HG03469 (cell line): Measurements from ENCODE around the gene LIPF.
"Not testable (repeated sequence)": the region's sequence is repeated elsewhere in the genome, so short reads cannot be mapped to it uniquely, and the experiment has no call there.

Source experiments
- ATAC-seq: cut with Tn5 transposase; IDR thresholded peaks from one replicate; pipeline ENCODE4 v1.9.1; 2021; ENCODE audit warnings: mild to moderate bottlenecking, moderate library complexity, moderate number of reproducible peaks; ENCODE audit not compliant: unreplicated experiment

LIPF gene

GRCh38 chr10:88676283-88677060 is 12.2 kb downstream of the LIPF start:
- ATAC-seq = no peak

- no peak for ATAC-seq
Observed at GRCh38 chr10:88680958-88681357, 16.7 kb downstream of the LIPF start.

GRCh38 chr10:88682491-88682890 is 18.2 kb downstream of the LIPF start:
- no peak for ATAC-seq

GRCh38 chr10:88687853-88688467 is 23.7 kb downstream of the LIPF start:
- ATAC-seq = no peak

- ATAC-seq = no peak
Observed at GRCh38 chr10:88689366-88689765, 25.1 kb downstream of the LIPF start.

GRCh38 chr10:88693392-88694020 is 29.3 kb downstream of the LIPF start:
- ATAC-seq = no peak

GRCh38 chr10:88702848-88703597 is 38.8 kb downstream of the LIPF start:
- ATAC-seq = no peak

- ATAC-seq = no peak
Observed at GRCh38 chr10:88705958-88706357, 41.7 kb downstream of the LIPF start, which contains the start of gene LIPK. Gene LIPK (plus strand): TSS chr10:88706249. CDS start chr10:88724544, 18,295 bp downstream.

GRCh38 chr10:88707429-88708155 is 43.4 kb downstream of the LIPF start:
- ATAC-seq = no peak

GRCh38 chr10:88709361-88709760 is 45.1 kb downstream of the LIPF start:
- not testable (repeated sequence) for ATAC-seq

GRCh38 chr10:88715517-88715916 is 51.3 kb downstream of the LIPF start:
- ATAC-seq = no peak

- ATAC-seq = no peak
Observed at GRCh38 chr10:88721392-88721791, 57.1 kb downstream of the LIPF start.

- ATAC-seq = no peak
Observed at GRCh38 chr10:88725798-88726197, 61.6 kb downstream of the LIPF start.

- ATAC-seq = no peak
Observed at GRCh38 chr10:88728107-88728763, 64.0 kb downstream of the LIPF start.
